ENCODE measurements around the gene PAFAH1B1.
"Not testable (repeated sequence)": the region's sequence is repeated elsewhere in the genome, so short reads cannot be mapped to it uniquely, and the experiment has no call there.

The PAFAH1B1 gene

DNA sequence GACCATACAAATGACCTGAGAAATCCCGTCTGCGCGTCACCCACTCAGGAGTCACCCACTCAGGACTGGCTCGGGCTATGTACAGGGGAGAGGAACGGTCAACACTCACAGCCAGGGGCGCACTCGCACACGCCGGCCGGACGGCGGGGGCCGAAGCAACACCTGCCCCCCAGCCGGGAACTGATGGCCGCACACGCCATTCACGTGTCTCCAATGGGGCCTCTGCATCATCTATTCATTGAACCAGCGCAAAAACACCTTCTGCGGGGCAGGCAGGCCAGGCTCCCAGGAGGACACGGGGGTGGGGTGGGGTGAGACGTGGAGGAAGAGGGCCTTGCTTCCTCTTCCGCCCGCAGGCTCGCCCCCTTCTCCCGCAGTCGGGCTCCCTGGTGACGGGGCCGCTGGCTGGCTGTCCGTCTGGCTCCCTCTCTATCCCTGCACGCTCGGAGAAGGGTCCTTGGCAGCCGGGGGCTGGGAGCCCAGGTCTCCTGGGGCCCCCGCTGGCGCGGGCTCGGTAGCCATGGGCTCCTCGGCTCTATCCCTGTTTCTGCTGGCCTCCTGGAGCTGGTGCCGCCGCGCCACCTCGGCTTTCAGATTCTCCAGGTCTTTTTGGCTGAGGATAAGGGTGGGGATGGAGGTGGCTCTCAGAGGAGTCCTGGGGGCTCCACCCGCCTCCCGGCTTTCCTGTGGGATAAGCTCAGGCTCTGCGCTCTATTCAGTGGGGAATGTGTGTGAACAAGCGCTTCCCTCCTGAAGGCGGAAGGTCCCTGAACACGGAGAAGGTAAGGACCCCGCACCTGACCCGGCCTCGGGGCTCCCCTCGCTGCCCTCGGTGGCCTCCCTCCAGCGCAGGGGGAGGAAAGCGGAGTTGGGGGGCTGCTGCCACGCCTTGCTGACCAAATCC, 97.0 kb downstream of the PAFAH1B1 start:
- no peak for DNase-seq

- DNase-seq, result no peak
These were observed 97.8 kb downstream of the PAFAH1B1 start for GRCh38 chr17:2691069-2691871.

GRCh38 chr17:2691965-2692780, 98.7 kb downstream of the PAFAH1B1 start:
- DNase-seq, result no peak

DNA sequence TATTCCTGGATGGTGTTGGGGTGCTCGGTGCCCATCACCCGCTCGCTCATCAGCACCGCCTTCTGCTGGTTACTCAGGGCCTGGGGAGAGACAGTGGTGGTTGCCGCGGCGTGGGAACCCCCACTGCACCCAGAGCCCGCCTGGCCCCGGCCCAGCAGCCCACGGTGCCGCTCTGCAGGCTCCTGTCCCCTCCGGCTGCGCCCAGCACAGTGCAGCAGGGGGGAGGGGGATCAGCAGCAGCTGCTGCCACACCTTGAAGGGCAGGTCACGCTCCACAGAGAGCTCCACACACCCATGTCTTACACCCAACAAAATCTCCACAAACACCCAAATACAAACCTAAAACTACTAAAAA, 99.3 kb downstream of the PAFAH1B1 start:
- DNase-seq, result no peak

- DNase-seq, result no peak
These were observed 100.3 kb downstream of the PAFAH1B1 start for GRCh38 chr17:2693561-2694380.

DNA sequence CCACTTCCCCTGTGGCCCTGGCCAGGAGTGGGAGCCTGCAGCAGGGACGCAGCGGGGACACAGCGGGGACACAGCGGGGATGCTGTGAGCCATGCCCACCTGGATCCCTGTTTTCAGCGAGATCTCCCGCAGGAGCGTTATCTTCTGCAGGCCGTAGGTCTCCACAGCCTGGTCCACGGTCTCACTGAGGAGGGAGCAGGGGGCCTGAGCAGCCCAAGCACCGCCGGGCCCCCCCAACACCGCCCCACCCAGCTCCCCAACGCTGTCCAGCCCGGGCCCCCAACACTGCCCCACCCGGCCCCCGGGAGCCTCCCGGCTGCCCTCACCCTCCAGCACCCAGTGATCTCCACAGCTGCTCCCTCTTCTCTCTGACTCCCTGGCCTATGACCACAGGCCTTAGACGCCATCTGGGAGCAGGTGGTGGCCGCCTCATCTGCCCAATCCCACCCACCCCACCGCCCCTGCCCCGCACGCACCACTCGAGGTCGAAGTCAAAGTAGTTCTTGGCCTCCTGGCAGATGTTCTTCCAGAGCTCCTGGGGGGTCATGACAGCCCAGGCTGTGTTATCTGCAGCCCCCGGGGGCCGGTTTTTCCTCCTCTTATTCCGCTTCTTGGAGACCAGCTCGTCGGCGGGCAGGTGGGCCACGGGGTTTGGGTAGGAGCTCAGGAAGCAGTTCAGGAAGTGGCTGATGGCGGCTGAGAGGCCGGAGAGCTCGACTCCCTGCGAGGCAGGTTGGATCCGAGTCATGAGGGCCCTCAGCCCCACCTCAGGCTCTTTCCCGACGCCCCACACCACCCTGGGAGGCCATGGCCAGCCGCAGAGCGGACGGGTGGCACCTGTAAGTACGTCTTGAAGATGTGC, 101.2 kb downstream of the PAFAH1B1 start:
- DNase-seq, result no peak

- no peak for DNase-seq
These were observed 101.9 kb downstream of the PAFAH1B1 start for GRCh38 chr17:2695243-2695960.

DNA sequence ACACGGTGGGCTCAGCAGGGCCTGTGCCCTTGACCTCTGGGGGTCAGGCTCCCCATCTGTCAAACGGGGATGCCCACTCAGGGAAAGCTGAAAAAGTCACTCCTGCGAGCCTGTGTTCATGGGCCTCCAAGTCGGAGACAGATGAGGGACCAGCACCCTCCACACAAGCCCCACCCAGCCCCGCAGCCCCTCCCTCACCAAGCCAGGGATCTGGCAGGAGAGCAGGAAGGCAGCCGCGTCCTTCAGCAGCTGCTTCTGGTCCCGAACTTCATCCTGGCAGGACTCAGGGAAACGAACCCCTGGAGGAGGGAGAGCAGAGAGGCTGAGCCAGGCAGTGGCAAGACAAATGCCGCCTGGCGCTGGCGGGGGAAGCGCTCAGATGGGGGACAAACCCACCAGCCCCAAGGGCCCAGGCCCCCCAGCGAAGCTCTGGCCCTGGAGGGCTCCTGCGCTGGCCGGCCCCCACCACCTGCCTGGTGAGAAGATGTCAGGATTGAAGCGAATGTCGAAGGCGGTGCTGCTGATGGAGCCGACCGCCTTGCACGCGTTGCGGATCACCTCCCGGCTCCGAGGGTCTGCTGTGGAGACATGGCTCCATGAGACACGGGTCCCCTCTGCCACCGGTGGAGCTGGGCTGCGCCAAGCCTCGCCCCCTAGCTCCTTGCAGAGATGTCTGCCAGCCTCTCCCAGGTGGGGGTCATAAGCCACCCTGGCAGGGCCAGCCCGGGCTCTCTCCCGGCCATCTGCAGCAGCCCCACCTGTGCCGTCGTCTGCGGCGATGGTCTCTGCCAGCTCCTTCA, 102.7 kb downstream of the PAFAH1B1 start:
- no peak for DNase-seq

DNA sequence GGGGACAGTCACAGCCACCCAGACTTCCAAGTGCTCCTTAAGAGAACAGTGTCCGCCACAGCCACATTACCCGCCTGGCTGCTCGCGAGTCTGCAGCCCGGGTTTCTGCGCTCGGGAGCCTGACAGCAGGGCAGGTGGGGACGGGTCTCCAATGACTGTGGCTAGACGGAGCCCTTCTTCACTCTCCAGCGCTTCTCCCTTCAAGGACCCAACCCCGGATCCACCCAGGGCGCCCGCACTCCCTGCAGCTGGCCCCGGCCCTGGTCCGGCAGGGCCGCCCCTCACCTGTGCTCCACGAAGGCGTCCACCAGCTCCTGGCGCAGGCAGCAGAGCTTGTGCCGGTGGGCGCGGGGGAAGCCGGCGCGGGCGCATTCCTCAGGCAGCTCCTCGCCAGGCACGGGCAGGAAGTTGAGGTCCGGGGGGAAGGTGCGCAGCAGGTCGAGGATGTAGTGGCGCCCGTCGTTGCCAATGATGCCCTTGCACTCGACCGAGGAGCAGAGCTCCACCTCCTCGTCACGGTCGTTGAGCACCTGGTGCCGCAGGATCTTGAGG, 104.2 kb downstream of the PAFAH1B1 start:
- DNase-seq, result no peak

- DNase-seq, result not testable (repeated sequence)
These were observed 105.9 kb downstream of the PAFAH1B1 start for GRCh38 chr17:2699216-2699805.

DNA sequence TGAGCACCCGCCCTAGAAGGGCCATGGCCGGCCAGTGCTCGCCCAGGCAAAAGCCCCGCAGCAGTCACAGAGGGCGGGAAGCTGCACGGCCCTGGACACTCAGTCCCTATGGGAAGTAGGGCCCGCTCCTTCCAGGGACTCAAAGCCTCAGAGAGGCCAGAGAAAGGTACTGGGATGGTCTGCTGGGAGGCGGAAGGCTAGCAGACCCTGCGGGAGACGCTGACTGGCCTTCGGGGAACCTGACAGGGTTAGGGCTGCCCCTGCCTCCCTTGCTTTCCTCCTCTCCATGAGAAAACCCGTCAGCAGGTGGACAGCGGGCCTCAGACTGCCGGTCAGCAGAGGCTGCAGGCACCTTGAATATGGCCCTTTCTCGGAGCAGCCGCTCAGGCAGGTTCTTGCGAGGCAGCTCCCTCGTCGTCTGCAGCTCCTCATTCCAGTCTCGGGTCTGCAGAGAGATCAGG, 106.6 kb downstream of the PAFAH1B1 start:
- no peak for DNase-seq

- no peak for DNase-seq
These were observed 107.2 kb downstream of the PAFAH1B1 start for GRCh38 chr17:2700491-2701141.

DNA sequence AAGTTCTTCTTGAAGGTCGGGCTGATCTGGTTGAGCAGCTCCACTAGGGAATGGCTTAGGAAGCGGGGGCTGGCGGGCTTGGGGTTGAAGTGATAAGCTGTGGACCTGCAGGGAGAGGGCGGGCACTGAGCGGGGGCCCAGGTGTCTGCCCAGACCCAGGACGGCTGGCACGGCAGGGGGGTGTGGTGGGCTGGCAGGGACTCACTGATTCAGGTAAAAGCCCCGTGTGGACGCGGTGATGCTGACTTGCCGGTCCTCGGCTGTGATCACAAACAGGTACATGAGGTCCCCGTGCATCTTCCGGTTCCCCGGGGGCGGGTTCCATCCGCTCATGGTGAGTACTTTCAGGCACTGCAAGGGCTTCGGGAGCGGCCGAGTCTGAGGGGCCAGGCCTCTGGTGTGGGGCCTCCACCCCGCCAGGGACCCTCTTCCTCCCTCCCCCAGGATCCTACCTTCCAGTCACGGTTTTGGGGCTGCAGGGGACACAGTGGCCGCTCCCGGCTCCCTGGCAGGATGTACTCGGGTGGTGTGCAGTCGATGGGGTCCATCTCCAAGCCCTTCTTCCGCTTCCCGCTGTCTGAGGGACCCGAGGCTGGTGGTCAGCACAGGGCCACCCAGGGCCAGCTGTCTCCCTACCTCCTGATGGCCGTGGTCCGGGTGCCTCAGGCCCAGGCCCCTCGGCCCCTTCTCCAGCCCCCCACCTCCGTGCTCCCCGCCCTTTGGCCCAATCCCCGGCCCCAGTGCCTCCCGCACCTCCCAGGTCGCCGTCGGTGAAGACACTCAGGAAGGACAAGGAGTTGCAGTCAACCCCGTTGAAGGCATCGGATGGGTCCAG, 107.9 kb downstream of the PAFAH1B1 start:
- DNase-seq, result no peak

- no peak for DNase-seq
These were observed 108.7 kb downstream of the PAFAH1B1 start for GRCh38 chr17:2701996-2702741.

- no peak for DNase-seq
These were observed 109.7 kb downstream of the PAFAH1B1 start for GRCh38 chr17:2703181-2703580.

DNA sequence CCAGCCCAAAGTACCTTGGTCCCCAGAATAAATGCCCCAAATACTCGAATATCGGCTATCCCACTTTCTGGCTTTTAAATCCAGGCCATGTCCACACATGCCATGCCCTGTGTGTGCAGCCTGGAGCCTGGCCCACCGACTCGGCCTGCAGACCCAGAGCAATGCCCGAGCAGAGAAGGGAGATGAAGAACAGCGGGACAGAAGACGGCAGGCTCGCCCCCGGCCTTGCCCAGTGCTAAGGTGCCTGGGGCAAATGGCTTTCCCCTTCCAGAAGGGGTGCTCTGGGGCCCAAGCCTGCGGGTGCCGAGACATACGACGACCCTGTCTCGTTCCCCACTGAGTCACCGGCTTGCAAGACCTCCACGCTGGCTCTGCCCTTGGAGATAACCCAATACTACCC, 110.2 kb downstream of the PAFAH1B1 start:
- no peak for DNase-seq
